ENCODE results near the gene TMEM266.

Gene TMEM266

DNA sequence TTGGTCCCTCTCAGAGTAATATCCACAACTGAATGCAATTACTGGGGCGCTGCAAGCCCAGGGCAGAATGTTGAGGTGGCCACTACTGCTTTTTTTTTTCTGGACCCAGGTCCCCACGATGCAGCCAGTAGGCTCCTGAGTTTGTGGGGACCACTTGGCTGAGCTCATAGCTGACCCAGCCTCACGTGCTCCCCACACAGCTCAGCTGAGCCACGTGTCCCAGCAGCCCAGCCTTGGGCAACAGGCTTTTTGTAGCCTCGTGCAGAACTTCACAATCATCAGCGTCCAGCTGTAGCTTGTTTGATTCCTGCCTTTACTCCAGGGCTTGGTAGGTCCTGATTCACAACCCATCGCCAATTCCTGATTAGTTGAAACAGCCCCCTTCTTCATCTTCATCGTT, 134.1 kb downstream of the TMEM266 start:
- no peak for DNase-seq
- in situ Hi-C loops (cut with MboI; ENCODE audit: low pct_unique_long_range_greater_than_20kb, low sequenced_read_pairs), result loop anchor here (10.0 to 25.0 kb wide), 2 partner anchors 131 to 643 kb away; no protein-coding TSS in a partner anchor

DNA sequence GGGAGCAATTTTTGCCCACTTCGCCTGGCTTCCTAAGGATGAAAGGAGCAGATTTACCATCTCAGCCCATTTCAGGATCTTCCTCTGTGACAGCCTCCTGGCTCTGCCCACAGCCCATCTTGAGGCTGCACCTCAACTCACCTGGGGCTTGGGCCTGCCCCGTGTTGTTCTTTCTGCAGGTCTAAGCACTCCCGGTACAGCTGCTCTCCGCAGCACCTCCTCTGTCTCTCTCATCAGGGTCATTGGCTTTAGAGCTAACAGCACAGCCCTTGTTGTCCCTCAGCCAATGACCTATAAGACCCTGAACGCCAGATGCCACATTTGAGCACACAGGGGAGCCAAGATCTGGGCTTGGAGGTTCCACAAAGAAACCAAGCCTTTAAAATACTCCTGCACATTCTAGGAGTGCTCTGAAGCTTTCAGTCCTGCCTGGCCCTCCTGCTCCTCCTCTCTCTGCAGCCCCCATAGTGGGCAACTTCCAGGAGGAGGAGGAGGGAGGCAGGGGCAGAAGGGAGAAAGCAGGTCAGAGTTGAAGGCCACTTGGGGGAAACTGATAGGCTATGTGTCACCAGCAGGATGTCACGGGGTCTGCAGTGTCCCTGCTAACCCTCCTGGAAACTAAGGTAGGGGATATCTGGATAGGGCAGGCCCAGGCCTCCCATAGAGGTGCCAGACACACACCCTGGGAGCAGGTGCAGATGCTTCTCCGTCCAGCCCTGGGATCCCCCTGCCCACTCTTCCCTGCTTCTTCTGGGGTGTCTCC, 135.9 kb downstream of the TMEM266 start:
- in situ Hi-C loops (cut with MboI; ENCODE audit: low pct_unique_long_range_greater_than_20kb, low sequenced_read_pairs), result loop anchor here (10.0 to 25.0 kb wide), 2 partner anchors 129 to 642 kb away; no protein-coding TSS in a partner anchor
- no peak for DNase-seq

DNA sequence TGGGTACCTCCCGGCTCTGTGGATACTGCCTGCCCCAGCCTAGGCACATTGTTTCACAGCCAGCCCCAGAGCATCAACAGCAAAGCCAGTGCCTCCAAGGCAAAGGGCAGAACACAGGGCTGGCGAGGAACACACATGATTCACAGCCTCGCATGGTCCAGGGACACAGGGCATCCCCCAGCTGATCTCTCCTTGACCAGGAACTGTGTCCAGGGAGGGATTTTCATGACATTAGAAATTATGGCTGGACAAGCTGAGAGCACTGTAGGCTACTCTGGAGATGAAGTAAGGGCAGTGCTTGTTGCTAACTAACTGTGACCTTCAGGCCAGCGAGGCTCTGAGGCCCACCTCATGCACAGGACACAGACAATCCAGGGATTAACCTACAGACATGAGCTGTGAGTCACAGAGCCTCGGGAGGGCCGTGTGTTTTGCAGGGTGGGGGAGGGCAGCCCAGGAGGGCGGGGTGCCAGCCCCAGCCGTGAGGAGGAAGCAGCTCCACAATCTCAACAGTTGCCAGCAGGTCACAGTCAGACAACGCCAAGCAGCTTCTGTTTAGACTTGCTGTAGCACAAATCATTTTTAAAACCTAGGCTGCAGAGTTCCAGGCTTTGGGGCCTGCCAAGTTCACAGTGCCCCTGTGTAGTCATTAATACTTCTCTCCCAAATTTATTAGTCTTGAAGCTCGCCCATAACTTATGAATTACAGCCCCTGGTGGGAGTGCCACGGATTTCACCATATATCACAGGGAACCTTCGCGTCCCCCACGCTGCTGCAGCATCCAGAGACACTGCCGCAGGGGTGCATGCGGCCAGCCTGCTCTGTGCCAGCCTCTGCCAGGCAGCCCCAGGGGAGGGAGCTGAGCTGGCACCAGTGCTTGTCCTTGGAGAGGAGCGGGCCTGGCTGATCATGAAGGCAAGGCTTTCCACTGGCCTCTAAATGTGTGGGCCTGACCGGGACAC, 136.8 kb downstream of the TMEM266 start:
- in situ Hi-C loops (cut with MboI; ENCODE audit: low pct_unique_long_range_greater_than_20kb, low sequenced_read_pairs), result loop anchor here (10.0 to 25.0 kb wide), 2 partner anchors 128 to 641 kb away; no protein-coding TSS in a partner anchor
- DNase-seq, result peak; percentile 82

DNA sequence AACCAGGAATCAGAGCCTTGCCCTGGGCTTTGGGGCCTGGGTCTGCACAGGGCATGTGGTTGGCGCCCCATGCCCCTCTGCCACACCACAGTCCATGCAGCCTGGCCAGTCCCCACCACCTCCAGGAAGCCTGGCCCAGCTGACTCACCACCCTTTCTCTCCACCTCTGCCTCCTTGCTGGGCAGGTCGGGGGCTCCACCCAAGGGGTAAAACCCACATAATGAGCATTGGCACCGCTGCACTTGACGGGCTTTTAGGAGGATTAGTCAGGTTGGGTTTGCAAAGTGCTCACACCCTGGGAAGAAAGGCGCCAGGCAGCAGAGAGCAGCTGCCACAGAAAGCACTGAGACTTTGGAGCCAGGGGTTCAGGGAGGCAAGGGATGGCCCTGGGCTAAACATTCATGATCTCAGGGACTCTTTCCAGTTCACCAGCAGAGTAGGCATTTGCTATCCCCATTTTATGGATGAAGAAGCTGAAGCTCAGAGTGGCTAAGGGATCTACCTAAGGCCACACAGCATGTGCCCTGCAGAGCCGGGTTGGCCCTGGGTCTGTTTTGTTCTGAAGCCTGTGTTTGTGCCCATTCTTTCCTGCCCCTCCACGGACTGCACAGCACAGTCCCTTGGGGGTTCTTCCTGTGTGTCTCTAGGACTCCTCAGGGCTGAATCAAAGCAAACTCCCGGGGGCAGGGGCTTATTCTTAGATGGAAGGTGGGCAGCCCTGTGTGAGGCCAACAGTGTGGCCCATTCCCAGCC, 138.1 kb downstream of the TMEM266 start:
- in situ Hi-C loops (cut with MboI; ENCODE audit: low pct_unique_long_range_greater_than_20kb, low sequenced_read_pairs), result loop anchor here (10.0 to 25.0 kb wide), 2 partner anchors 127 to 639 kb away; no protein-coding TSS in a partner anchor
- no peak for DNase-seq

DNA sequence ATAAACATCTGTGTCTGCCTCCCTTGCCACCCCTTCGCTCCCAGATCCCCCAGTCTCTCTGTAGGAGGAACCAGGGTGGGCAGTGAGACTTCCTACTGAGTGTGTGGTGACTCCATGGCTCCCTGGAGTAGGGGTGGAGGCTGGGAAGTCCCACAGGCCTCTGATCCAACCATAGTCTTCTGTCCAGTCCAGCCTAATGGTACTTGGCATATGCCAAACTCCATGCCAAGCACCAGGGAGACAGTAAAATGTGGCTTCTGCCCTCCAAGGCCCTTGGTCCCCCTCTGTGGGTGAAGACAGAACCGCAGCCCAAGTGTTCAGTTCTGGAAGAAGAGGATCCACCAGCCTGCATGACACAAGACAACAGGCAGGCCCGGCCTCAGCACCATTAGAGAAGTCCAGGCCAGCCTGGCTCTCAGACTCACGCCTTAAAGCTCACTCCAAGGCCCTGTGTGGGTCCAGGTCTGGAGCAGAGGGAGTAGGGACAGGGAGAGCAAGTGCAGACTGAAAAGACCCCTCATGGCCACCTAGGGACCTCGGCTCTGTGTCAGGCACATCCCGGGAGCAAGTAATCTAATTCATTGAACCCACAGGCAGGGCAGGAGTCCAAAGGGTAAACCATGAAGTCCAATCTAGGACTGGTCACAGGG, 138.8 kb downstream of the TMEM266 start:
- in situ Hi-C loops (cut with MboI; ENCODE audit: low pct_unique_long_range_greater_than_20kb, low sequenced_read_pairs), result loop anchor here (10.0 to 25.0 kb wide), 2 partner anchors 126 to 639 kb away; no protein-coding TSS in a partner anchor
- no peak for DNase-seq

DNA sequence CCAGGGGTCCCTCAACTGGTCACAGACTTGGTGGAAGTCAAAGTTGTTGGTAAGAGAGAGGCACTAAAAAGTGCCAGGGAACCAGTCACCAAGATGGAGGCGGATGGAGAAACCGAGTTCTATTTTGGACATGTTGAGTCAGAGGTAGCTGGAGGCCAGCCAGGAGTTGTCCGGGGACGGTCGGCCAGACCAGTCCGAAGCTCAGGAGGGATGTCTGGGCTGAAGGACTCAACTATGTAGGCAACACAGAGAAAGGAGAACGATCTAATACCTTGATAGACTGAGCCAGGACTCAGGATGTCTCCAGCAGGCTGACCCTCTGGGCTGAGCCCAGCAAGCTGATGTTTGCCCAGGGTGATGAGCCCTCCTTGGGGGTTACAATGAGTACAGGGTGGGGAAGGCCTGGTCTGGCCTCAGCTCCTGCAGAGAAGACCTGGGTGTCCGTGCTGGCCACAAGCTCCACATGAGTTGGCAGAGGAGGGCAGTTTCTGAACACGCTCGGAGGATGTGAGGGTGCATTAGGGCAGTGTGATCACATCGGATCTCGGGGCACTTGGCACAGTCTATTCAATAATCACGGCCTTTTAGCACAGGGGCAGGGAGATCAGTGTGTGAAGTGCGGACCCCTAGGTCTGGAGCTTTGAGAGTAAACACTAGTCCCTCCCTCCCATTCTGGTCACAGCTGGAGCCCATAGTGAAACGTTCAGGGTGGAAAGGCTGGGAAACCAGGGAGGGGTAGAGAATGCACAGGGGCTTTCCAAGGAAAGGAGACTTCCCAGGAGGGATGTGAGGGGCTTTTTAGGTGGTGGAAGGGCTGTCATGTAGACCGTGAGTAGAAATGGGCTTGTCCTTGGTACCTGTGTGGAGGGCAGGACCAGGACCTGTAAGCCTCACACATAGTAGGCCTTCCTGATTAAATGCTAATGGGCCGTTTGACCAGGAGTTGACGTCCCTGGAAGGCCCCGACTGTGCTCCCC, 139.6 kb downstream of the TMEM266 start:
- no peak for DNase-seq
- in situ Hi-C loops (cut with MboI; ENCODE audit: low pct_unique_long_range_greater_than_20kb, low sequenced_read_pairs), result loop anchor here (10.0 to 25.0 kb wide), 2 partner anchors 125 to 638 kb away; no protein-coding TSS in a partner anchor

DNA sequence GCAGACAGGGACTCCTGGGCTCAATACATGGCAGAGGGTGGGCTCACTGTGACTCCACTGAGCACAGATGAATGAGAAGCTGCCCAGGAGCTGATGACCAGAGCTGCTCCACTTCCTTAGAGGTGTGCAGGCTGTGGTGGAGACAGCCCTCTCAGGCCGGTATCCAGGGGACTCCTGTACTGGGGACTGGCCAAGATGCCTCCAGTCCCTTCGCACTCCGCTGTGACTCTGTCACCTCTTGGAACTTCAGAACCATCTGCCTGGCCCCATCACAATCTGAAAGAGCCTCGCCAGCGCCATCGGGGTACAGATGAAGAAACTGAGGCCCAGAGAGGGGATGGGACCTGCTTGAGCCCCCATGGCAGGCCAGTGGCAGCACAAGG, 140.3 kb downstream of the TMEM266 start:
- in situ Hi-C loops (cut with MboI; ENCODE audit: low pct_unique_long_range_greater_than_20kb, low sequenced_read_pairs), result no loop called here
- no peak for DNase-seq

DNA sequence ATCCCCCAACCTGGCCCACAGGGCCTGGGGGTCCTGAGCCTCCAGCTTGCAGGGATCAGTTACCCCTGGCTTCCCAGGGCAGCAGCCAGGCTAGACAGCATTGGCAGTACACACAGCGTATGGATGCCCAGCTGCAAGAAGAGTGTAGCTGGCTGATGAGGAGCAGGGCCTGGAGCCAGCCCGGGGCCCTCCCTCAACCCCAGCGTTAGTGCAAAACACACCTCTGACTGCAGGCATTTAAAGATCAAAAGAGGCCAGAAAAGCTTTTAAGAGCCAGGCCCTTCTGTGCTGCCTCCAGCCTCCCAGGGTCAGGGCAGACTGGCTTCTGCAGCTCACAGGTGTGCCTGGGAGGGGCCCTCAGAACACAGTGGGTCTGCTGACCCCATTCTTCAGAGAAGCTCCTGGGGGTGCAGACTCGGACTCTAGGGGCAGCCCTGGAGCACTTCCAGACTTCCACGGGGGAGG, 140.9 kb downstream of the TMEM266 start:
- in situ Hi-C loops (cut with MboI; ENCODE audit: low pct_unique_long_range_greater_than_20kb, low sequenced_read_pairs), result no loop called here
- no peak for DNase-seq

DNA sequence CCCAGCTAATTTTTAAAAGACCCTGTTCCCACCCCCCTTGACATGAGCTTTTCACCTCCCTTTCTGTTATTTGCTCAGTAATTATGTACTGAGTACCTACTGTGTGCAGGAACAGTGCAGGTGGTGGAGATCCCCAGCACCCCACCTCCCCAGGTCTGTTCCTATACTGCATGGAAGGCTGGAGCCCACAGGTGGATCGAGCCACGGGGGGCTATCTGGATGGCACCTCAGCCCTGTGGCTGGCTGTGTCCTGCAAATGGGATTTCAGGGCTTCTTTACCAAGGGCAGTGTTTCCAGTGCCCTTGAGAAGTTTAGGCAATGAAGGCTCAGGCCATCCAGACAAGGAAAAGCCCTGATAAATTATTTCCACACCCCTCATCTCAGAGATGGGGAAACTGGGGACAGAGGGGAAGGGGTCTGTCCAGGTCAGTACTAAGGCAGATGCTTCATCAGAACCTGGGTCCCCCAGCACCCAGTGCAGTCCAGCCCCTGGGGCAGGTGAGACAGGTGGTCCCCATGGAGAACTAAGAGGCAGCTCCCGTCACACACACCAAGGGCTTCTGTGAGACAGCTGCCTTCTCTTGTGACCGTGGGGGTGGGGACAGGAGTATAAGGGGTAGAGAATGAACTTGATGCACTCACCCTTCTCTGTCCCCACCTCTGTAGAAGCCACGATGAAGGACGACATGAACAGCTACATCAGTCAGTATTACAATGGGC, 141.9 kb downstream of the TMEM266 start:
- no peak for DNase-seq
- in situ Hi-C loops (cut with MboI; ENCODE audit: low pct_unique_long_range_greater_than_20kb, low sequenced_read_pairs), result no loop called here

DNA sequence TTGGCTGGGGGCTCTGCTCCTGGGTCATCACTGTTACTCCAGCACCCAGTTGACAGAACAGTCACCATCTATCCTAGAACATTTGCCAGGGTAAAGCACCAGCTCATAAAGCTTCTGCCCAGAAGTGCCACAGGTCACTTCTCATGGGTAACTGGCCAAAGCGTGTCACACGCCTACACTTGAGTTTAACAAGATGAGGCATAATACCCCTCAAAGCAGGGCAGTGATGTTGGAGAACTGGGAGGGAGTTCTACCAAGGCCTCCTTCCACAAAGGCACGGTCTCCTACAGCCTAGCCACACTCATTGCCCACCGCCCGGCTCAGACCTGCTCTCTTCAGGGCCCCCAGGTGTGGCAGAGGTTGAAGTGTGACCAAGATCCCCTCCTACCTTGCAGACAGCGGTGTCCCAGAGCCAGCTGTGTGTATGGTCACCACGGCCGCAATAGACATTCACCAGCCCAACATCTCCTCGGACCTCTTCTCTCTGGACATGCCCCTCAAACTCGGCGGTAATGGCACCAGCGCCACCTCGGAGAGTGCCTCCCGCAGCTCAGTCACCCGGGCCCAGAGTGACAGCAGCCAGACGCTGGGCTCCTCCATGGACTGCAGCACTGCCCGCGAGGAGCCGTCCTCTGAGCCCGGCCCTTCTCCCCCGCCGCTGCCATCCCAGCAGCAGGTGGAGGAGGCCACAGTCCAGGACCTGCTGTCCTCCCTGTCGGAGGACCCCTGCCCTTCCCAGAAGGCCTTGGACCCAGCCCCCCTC, 143.7 kb downstream of the TMEM266 start:
- in situ Hi-C loops (cut with MboI; ENCODE audit: low pct_unique_long_range_greater_than_20kb, low sequenced_read_pairs), result no loop called here
- DNase-seq, result no peak

DNA sequence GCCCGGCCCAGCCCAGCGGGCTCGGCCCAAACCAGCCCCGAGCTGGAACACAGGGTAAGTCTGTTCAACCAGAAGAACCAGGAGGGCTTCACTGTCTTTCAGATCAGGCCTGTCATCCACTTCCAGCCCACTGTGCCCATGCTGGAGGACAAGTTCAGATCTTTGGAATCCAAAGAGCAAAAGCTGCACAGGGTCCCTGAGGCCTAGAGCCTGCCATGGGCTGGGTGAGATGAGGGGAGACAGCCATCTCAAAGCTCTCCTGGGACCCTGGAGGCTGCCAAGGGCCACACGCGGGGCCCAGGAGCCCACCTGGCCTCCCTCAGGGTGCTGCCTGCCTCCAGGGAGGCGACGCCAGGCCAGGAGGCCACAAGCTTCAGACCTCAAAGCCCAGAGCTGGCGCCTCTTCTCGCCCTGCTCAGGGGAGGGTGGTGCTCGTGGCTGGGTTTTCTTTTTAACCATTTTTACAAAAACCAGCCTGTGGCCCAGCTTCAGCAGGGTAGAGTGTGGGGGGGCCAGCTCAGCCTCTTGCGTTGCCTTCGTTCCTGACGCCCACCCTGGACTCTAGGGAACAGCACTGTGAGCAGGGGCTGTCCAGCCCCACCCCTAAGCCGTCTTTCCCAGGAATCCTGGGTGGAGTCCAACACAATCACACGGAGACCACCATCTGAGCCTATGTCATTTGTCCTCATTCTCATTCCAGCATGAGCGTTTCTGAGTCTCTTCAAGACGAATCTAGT, 144.5 kb downstream of the TMEM266 start:
- DNase-seq, result no peak
- in situ Hi-C loops (cut with MboI; ENCODE audit: low pct_unique_long_range_greater_than_20kb, low sequenced_read_pairs), result no loop called here

DNA sequence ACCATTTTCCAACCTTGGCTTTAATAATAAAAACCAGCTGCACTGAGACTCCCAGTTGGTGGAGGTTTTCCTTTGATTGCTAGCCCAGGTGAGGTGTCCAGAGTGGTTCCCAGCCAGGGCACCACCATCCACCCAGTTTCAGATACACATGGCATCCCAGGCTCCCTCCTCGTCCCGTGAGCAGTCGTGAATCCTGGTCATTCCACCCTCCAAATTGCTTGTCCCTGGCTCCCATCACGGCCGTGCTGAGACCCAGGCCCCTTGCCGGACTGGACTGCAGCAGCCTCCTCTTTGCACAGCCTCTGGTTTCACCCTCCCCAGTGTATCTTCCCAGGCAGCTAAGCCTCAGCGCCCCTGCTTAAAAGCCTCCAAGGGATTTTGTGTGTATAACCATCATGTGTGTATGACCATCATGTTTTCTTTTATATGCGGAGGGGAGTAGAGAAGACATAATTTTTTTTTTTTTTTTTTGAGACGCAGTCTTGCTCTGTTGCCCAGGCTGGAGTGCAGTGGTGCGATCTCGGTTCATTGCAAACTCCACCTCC, 145.2 kb downstream of the TMEM266 start:
- in situ Hi-C loops (cut with MboI; ENCODE audit: low pct_unique_long_range_greater_than_20kb, low sequenced_read_pairs), result no loop called here
- no peak for DNase-seq

DNA sequence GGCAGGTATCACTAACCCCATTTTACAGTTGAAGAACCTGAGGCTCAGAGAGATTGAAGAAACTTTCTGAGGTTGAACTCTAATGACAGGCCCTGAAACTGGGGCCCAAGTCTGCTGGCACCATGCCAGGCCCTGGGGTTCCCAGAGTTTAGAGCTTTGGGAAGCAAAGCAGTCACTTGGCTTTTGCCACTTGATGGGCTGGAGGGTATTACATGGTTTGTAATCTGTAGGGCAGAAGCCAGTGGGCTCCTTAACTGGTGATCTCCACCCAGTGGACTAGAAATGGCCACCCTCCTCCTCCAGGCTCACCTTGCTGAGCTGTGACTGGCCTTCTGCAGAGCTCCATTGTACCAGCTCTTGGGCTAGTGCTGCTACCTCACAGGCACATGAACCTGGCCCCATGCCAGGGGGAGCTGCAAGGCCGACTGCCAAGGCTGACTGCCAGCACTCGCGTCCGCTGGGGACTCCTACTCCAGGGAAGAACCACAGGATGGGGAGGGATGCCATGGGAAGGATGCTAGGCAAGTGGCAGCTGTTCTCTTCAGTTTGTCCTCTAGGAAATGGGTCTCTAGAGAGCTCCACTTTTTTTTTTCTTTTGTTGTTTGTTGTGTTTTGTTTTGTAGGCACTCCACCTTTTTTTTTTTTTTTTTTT, 146.7 kb downstream of the TMEM266 start:
- in situ Hi-C loops (cut with MboI; ENCODE audit: low pct_unique_long_range_greater_than_20kb, low sequenced_read_pairs), result no loop called here
- DNase-seq, result no peak

DNA sequence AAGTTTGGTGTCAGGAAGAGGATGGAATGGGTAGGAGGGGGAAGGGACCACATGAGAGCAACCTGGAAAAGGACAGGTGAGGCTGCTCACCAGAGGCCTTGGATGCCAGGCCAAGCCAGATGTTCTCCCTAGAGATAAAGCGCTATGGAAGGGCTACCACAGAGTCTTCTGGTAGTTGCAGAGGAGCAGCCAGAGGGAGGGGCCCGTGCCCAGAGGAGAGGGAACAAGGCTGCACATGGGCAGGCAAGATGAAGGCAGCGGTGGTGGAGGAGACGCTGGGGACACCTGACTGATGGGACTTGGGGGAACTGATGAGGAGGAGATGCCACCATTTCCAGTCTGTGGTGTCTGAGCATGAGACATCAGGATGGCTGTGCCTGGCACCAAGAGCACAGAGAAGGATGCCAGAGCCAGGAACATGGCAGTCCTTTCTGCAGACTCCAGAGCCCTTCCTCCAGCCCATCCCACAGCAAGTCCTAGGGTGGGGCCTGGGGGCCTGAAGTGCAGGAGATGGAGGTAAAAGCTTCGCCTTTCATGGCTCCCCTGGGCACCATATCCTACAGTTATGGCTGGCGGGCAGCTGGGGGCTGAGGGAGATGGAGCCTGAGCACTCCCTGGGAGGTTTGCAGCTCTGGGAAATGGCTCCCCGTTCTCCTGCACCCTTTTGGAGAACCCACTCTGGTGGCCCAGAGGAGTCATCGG, 148.4 kb downstream of the TMEM266 start:
- DNase-seq, result no peak
- in situ Hi-C loops (cut with MboI; ENCODE audit: low pct_unique_long_range_greater_than_20kb, low sequenced_read_pairs), result no loop called here
